SK-N-SH (cell line): ENCODE data around the gene KCNJ3. TPM values are rescaled to one million over a fixed set of nuclear protein-coding genes. Genes with fewer than 3 reads are reported as not detected.

ENCODE experiments used
- CTCF ChIA-PET: fragments of 300-600, 350-600 bp; formaldehyde crosslinking; extraction: SDS; loops from one replicate; lab custom pipeline; 2021; lab: Yijun Ruan, JAX
- POLR2A ChIA-PET: fragments of 350-600 bp; sonication (Branson Sonifier 250); formaldehyde crosslinking; extraction: SDS; loops from one replicate; lab custom pipeline; 2020; ENCODE audit warnings: antibody characterized with exemption, inconsistent platforms; lab: Yijun Ruan, JAX
- DNase-seq: peaks from one replicate; pipeline ENCODE4 v3.0.0; 2012
- H2AFZ ChIP-seq: fragments of 200-600 bp; sonication (generic); 2 replicates; pipeline ENCODE4 v1.8.1; 2016; ENCODE audit warnings: antibody characterized with exemption, mild to moderate bottlenecking, low read depth
- H3F3A ChIP-seq: fragments of 200-600 bp; sonication (generic); replicated peaks from 2 replicates; pipeline ENCODE3; 2016; ENCODE audit warnings: antibody characterized with exemption, mild to moderate bottlenecking; ENCODE audit not compliant: insufficient read depth
- H3K27ac ChIP-seq, 2 experiments: fragments of 200-500 bp in 1 of 2; fragments of 200-600 bp in 1 of 2; sonication (Bioruptor generic) in 1 of 2; sonication (generic), shearing (Covaris generic) in 1 of 2; 2 replicates each; pipeline versions ENCODE4 v1.5.1 to v1.6.1; 2014 to 2016; ENCODE audit warnings: low read depth in 2 of 2, inconsistent platforms in 1 of 2, low read length in 1 of 2, mild to moderate bottlenecking in 1 of 2, mixed read lengths in 1 of 2
- H3K27me3 ChIP-seq: fragments of 200-600 bp; sonication (generic), shearing (Covaris generic); 2 replicates; pipeline ENCODE4 v1.6.1; 2016; ENCODE audit warnings: mixed run types; ENCODE audit not compliant: insufficient read depth
- H3K36me3 ChIP-seq, 2 experiments: fragments of 200-500 bp in 1 of 2; fragments of 200-600 bp in 1 of 2; sonication (Bioruptor generic) in 1 of 2; sonication (generic) in 1 of 2; replicated peaks in 1 of 2; 2 replicates each; pipeline versions ENCODE3 to v1.5.1; 2014 to 2016; ENCODE audit warnings: low read length in 1 of 2, mild to moderate bottlenecking in 1 of 2; ENCODE audit not compliant: insufficient read depth in 2 of 2, control insufficient read depth in 1 of 2
- H3K4me1 ChIP-seq, 2 experiments: fragments of 200-500 bp in 1 of 2; fragments of 200-600 bp in 1 of 2; sonication (Bioruptor generic) in 1 of 2; sonication (generic), shearing (Covaris generic) in 1 of 2; 2 replicates each; pipeline versions ENCODE4 v1.5.1 to v1.6.1; 2014 to 2016; ENCODE audit warnings: low read depth in 1 of 2, low read length in 1 of 2, mixed run types in 1 of 2; ENCODE audit not compliant: insufficient read depth in 2 of 2, control insufficient read depth in 1 of 2
- H3K4me2 ChIP-seq: fragments of 200-600 bp; sonication (generic), shearing (Covaris generic); 2 replicates; pipeline ENCODE4 v1.6.1; 2017; ENCODE audit warnings: mixed run types
- H3K4me3 ChIP-seq, 2 experiments: fragments of 200-500 bp in 1 of 2; fragments of 200-600 bp in 1 of 2; sonication (Bioruptor generic) in 1 of 2; sonication (generic), shearing (Covaris generic) in 1 of 2; 2 replicates each; pipeline versions ENCODE4 v1.5.1 to v1.8.1; 2014 to 2016; ENCODE audit warnings: low read depth in 2 of 2, inconsistent platforms in 1 of 2, low read length in 1 of 2, mild to moderate bottlenecking in 1 of 2, mixed read lengths in 1 of 2, moderate library complexity in 1 of 2
- H3K79me2 ChIP-seq: fragments of 200-600 bp; sonication (generic); 2 replicates; pipeline ENCODE4 v1.8.1; 2017; ENCODE audit warnings: mild to moderate bottlenecking; ENCODE audit not compliant: insufficient read depth
- H3K9ac ChIP-seq: fragments of 200-600 bp; sonication (generic); 2 replicates; pipeline ENCODE4 v1.6.1; 2017; ENCODE audit warnings: mixed run types
- H3K9me2 ChIP-seq: fragments of 200-600 bp; sonication (generic); 2 replicates; pipeline ENCODE4 v1.6.1; 2017; ENCODE audit warnings: mixed run types
- H3K9me3 ChIP-seq: fragments of 200-600 bp; sonication (generic); 2 replicates; pipeline ENCODE4 v1.6.1; 2017; ENCODE audit warnings: mixed run types, mild to moderate bottlenecking, moderate library complexity
- H4K20me1 ChIP-seq: fragments of 200-600 bp; sonication (generic); 2 replicates; pipeline ENCODE4 v1.6.1; 2017; ENCODE audit warnings: mild to moderate bottlenecking, mixed run types; ENCODE audit not compliant: insufficient read depth
- CHD2 ChIP-seq: fragments of 150-350 bp; IDR thresholded peaks from 2 replicates; pipeline ENCODE4 v1.6.1; 2018; ENCODE audit warnings: low read length; ENCODE audit not compliant: partially characterized antibody
- CTCF ChIP-seq: fragments of 200-600 bp; sonication (generic); IDR thresholded peaks from 2 replicates; pipeline ENCODE4 v1.6.1; 2017; ENCODE audit warnings: antibody characterized with exemption, mild to moderate bottlenecking, moderate library complexity
- ELF1 ChIP-seq: IDR thresholded peaks from 2 replicates; pipeline ENCODE4 v1.4.0; 2012
- FOSL2 ChIP-seq: IDR thresholded peaks from 2 replicates; pipeline ENCODE4 v1.4.0; 2012; ENCODE audit warnings: low read depth, mild to moderate bottlenecking, moderate library complexity, borderline replicate concordance
- GABPA ChIP-seq: IDR thresholded peaks from 2 replicates; pipeline ENCODE4 v1.4.0; 2012; ENCODE audit warnings: low read depth, mild to moderate bottlenecking
- MXI1 ChIP-seq: IDR thresholded peaks from 2 replicates; pipeline ENCODE4 v1.6.1; 2012; ENCODE audit warnings: mild to moderate bottlenecking, low read depth, low read length, improper control_type of control experiment
- NFIC ChIP-seq: IDR thresholded peaks from 2 replicates; pipeline ENCODE4 v1.4.0; 2012; ENCODE audit warnings: borderline replicate concordance
- PBX3 ChIP-seq: IDR thresholded peaks from 2 replicates; pipeline ENCODE4; 2012
- RAD21 ChIP-seq: IDR thresholded peaks from 2 replicates; pipeline ENCODE4 v1.6.1; 2012; ENCODE audit warnings: mild to moderate bottlenecking, low read length
- RCOR1 ChIP-seq: fragments of 150-350 bp; IDR thresholded peaks from 2 replicates; pipeline ENCODE4 v1.6.1; 2017; ENCODE audit warnings: antibody characterized with exemption, low read length
- REST ChIP-seq: IDR thresholded peaks from 2 replicates; pipeline ENCODE4 v1.6.1; 2012; ENCODE audit warnings: mild to moderate bottlenecking, low read depth, low read length, moderate library complexity
- RFX5 ChIP-seq: IDR thresholded peaks from 2 replicates; pipeline ENCODE4 v1.6.1; 2012; ENCODE audit warnings: mild to moderate bottlenecking, improper control_type of control experiment, low read length
- RXRA ChIP-seq: IDR thresholded peaks from 2 replicates; pipeline ENCODE4 v1.4.0; 2012; ENCODE audit warnings: low read depth, mild to moderate bottlenecking, borderline replicate concordance
- SIN3A ChIP-seq: IDR thresholded peaks from 2 replicates; pipeline ENCODE4 v1.6.1; 2012; ENCODE audit warnings: low read depth, mild to moderate bottlenecking, low read length, moderate library complexity, borderline replicate concordance
- SMC3 ChIP-seq: IDR thresholded peaks from 2 replicates; pipeline ENCODE4 v1.6.1; 2012; ENCODE audit warnings: low read depth, low read length, improper control_type of control experiment
- USF2 ChIP-seq: fragments of 150-350 bp; IDR thresholded peaks from 2 replicates; pipeline ENCODE4 v1.6.1; 2017; ENCODE audit warnings: antibody characterized with exemption, low read length, low read depth, borderline replicate concordance
- YY1 ChIP-seq: IDR thresholded peaks from 2 replicates; pipeline ENCODE4 v1.4.0; 2012; ENCODE audit warnings: low read depth, mild to moderate bottlenecking
- ZBTB33 ChIP-seq: IDR thresholded peaks from 2 replicates; pipeline ENCODE4 v1.4.0; 2012; ENCODE audit warnings: low read depth, borderline replicate concordance
- WGBS: methylation state at CpG from one replicate; pipeline ENCODE4 v1.1.6; 2017; ENCODE audit warnings: low lambda C conversion rate; 5-methylcytosine and 5-hydroxymethylcytosine counted together
- polyA plus RNA-seq, 3 experiments: library from polyadenylated mRNA; depleted of rRNA; stranded (reverse); fragments of >200 nt; gene quantifications; 2 replicates each; pipeline ENCODE4 v1.2.3, GENCODE V29; 2012
- TF ChIP-seq, protein P1 (sequence below): IDR thresholded peaks from 2 replicates; pipeline ENCODE4 v1.4.0; 2012; ENCODE audit warnings: low read depth
- TF ChIP-seq, protein P2 (sequence below): fragments of 150-350 bp; IDR thresholded peaks from 2 replicates; pipeline ENCODE4 v1.6.1; 2016; ENCODE audit warnings: mild to moderate bottlenecking, low read depth, low read length

The KCNJ3 gene
- polyA plus RNA-seq, 1 of the 3 experiments (the other 2 are of a cell fraction), result not detected

GRCh38 chr2:154901063-154901462 is 202.6 kb downstream of the KCNJ3 start:
- TF ChIP-seq FOSL2, result no peak
- no peak for TF ChIP-seq PBX3
- no peak for TF ChIP-seq GABPA
- no peak for TF ChIP-seq RCOR1
- TF ChIP-seq SMC3, result no peak
- no peak for TF ChIP-seq CHD2
- TF ChIP-seq YY1, result no peak
- no peak for TF ChIP-seq ZBTB33
- no peak for TF ChIP-seq MXI1
- TF ChIP-seq ELF1, result no peak
- TF ChIP-seq RAD21, result no peak
- TF ChIP-seq SIN3A, result no peak
- no peak for TF ChIP-seq NFIC
- no peak for TF ChIP-seq CTCF
- TF ChIP-seq, protein P1, sequence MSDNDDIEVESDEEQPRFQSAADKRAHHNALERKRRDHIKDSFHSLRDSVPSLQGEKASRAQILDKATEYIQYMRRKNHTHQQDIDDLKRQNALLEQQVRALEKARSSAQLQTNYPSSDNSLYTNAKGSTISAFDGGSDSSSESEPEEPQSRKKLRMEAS, result no peak
- no peak for TF ChIP-seq RXRA
- no peak for TF ChIP-seq REST
- TF ChIP-seq USF2, result no peak
- TF ChIP-seq RFX5, result no peak
- TF ChIP-seq, protein P2, sequence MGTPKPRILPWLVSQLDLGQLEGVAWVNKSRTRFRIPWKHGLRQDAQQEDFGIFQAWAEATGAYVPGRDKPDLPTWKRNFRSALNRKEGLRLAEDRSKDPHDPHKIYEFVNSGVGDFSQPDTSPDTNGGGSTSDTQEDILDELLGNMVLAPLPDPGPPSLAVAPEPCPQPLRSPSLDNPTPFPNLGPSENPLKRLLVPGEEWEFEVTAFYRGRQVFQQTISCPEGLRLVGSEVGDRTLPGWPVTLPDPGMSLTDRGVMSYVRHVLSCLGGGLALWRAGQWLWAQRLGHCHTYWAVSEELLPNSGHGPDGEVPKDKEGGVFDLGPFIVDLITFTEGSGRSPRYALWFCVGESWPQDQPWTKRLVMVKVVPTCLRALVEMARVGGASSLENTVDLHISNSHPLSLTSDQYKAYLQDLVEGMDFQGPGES, result no peak
- no peaks in the 10 kb centered on the region for H3K36me3 ChIP-seq
- no peaks in the 10 kb centered on the region for H3K4me1 ChIP-seq
- H3K4me3 ChIP-seq, result no peak overlapping the region
- WGBS, result 20% methylated on average over 1 of the region's 1 CpG
- POLR2A ChIA-PET, result no interaction called here
- no peak for DNase-seq
- no peak overlapping the region for H2AFZ ChIP-seq
- no peaks in the 10 kb centered on the region for H4K20me1 ChIP-seq
- H3K4me2 ChIP-seq, result no peak overlapping the region
- no peak overlapping the region for H3K27ac ChIP-seq
- CTCF ChIA-PET, result no interaction called here
- H3K9me2 ChIP-seq, result no peaks in the 10 kb centered on the region
- no peaks in the 10 kb centered on the region for H3K27me3 ChIP-seq
- no peaks in the 10 kb centered on the region for H3F3A ChIP-seq
- no peak overlapping the region for H3K9ac ChIP-seq
- no peaks in the 10 kb centered on the region for H3K9me3 ChIP-seq
- H3K79me2 ChIP-seq, result no peaks in the 10 kb centered on the region
